GM13976 (cell line): ENCODE data around the gene MAGED4.
"Not testable (repeated sequence)": the region's sequence is repeated elsewhere in the genome, so short reads cannot be mapped to it uniquely, and the experiment has no call there.

Source experiments
- DNase-seq: peaks from one replicate; pipeline ENCODE4 v3.0.0; 2012; ENCODE audit warnings: low spot score
- in situ Hi-C: fragments of 300-500 bp; cut with MboI; formaldehyde crosslinking; loops from one replicate; pipeline ENCODE4 v1.12.0; 2022; ENCODE audit warnings: low sequenced_read_pairs, mixed read lengths, inconsistent platforms; ENCODE audit not compliant: unreplicated experiment
- TF ChIP-seq, protein P1 (sequence below): IDR thresholded peaks from 2 replicates; pipeline ENCODE4 v1.5.1; 2012; ENCODE audit warnings: borderline replicate concordance, mild to moderate bottlenecking; ENCODE audit not compliant: insufficient read depth; ENCODE audit errors: extremely low read depth, missing control alignments, control extremely low read depth

MAGED4 gene

DNA sequence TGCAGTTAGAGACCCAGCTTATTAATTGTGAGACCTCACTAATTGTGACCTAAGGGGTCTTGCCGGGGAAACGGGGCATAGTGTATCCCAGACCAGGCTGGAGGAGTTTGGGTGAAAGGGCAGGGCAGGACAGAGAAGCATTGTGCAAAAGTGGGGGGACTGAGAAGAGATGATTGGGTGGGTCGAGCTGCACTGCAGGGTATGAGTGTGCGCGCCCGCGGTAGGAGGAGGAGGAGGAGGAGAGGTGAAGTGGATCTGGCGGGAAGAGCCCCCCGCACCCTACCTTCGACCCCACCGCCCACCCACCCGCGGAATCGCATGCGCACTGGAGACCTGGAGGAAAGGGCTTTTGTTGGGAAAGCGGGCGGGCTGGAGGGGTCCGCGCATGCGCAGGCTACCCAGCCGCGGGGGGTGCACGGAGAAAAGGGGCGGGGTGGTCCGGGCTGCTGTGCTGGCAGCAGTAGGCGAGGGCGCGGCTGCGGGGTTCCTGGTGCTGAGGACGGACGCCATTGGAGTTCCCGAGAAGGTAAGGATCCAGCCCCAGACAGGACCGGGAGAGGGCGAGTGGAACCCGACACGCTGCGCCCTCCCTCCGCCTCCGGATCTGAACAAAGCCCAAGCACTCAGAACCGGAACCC is at the start of gene MAGED4:
Gene MAGED4, plus strand, starts transcription at position 449 of the 638 bp plus-strand sequence. CDS start 1,035 bp downstream, outside the sequence.
- in situ Hi-C loops, DNase-seq: not testable (repeated sequence)

DNA sequence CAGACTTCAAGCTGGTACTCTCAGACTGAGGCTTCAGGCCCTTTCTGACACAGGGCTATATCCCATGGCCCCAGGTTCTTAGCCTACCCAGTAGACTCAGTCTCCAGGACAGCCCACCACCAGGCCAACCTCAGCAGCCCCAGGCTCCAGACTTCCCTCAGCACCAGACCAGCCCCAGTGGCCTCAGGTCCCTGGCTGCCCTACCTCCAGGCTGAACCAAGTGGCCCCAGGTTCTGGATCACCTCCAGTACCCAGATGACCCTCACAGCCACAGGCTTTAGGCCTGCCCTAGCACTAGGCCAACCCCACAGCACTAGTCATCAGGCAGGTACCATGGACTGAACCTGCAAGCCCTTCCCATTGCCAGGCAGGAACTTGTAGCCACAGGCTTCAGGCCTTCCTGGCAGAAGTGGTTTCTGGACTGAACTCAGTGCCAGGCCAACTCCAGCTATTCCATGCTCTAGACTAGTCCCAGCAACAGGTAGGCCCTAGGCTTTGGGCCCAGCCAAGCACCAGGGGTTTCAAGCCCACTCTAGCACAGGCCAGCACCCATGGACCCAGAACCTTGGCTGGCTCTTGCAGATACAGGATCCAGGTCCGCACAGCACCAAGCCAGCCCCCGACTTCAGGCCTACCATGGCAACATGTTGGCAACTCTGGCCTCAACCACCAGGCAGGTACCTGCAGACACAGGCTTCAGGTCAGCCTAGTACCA is 45.7 kb upstream of the MAGED4 start:
- in situ Hi-C loops = no loop called here
- TF ChIP-seq, protein P1, sequence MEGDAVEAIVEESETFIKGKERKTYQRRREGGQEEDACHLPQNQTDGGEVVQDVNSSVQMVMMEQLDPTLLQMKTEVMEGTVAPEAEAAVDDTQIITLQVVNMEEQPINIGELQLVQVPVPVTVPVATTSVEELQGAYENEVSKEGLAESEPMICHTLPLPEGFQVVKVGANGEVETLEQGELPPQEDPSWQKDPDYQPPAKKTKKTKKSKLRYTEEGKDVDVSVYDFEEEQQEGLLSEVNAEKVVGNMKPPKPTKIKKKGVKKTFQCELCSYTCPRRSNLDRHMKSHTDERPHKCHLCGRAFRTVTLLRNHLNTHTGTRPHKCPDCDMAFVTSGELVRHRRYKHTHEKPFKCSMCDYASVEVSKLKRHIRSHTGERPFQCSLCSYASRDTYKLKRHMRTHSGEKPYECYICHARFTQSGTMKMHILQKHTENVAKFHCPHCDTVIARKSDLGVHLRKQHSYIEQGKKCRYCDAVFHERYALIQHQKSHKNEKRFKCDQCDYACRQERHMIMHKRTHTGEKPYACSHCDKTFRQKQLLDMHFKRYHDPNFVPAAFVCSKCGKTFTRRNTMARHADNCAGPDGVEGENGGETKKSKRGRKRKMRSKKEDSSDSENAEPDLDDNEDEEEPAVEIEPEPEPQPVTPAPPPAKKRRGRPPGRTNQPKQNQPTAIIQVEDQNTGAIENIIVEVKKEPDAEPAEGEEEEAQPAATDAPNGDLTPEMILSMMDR = no peak
- DNase-seq = no peak

DNA sequence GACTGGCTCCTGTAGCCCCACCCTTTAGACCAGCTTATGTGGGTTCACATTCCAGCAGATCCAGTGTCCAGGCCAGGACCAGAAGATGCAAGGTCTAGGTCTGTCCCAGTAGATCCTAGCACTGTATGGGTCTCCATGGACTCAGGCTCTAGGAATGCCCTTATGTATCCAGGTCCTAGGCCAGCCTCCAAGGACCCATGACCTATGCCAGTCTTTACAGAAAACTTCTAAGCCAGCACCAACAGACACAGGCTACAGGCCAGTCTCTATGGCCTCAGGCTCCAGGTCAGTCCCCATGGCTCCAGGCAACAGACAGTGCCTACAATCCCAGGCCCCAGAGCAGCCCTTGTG is 45.2 kb upstream of the MAGED4 start:
- TF ChIP-seq, protein P1 = no peak
- no peak for DNase-seq
- in situ Hi-C loops = no loop called here

GRCh38 chrX:52140020-52140419 is 44.7 kb upstream of the MAGED4 start:
- no peak for DNase-seq
- TF ChIP-seq, protein P1 = no peak
- in situ Hi-C loops = no loop called here

DNA sequence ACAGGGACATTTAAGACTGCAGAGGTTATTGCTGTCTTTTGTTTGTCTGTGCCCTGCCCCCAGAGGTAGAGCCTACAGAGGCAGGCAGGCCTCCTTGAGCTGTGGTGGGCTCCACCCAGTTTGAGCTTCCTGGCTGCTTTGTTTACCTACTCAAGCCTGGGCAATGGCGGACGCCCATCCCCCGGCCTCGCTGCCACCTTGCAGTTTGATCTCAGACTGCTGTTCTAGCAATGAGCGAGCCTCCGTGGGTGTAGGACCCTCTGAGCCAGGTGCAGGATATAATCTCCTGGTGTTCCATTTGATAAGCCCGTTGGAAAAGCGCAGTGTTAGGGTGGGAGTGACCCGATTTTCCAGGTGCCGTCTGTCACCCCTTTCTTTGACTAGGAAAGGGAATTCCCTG is 34.0 kb upstream of the MAGED4 start:
- DNase-seq, in situ Hi-C loops: not testable (repeated sequence)

DNA sequence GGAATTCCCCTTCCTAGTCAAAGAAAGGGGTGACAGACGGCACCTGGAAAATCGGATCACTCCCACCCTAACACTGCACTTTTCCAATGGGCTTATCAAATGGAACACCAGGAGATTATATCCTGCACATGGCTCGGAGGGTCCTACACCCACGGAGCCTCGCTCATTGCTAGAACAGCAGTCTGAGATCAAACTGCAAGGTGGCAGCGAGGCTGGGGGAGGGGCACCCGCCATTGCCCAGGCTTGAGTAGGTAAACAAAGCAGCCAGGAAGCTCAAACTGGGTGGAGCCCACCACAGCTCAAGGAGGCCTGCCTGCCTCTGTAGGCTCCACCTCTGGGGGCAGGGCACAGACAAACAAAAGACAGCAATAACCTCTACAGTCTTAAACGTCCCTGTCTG is 24.5 kb upstream of the MAGED4 start:
- DNase-seq, in situ Hi-C loops: not testable (repeated sequence)

- in situ Hi-C loops = no loop called here
- DNase-seq = no peak
- TF ChIP-seq, protein P1 = no peak
These were observed 17.8 kb upstream of the MAGED4 start for GRCh38 chrX:52166840-52167239.

GRCh38 chrX:52171055-52171454 is 13.6 kb upstream of the MAGED4 start:
- in situ Hi-C loops, DNase-seq: not testable (repeated sequence)

DNA sequence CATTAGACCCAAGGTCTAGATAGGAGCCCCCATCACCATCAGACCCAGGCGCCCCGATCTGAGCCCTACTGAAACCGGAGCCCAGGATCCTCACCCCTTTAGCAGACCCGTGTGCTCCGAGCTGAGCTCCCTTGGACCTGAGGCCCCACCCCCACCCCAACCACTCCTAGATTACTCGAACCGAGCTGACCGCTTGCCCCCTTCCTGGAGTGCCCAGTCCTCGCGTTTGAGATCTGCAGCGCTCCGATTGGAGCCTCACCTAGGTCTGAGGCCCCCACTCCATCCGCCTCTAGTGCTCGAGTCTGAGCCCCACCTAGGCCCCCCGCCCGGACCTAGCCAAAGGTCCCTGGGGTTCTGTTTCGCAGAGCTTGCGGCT is 378 bp downstream of the MAGED4 start:
- in situ Hi-C loops, DNase-seq: not testable (repeated sequence)

DNA sequence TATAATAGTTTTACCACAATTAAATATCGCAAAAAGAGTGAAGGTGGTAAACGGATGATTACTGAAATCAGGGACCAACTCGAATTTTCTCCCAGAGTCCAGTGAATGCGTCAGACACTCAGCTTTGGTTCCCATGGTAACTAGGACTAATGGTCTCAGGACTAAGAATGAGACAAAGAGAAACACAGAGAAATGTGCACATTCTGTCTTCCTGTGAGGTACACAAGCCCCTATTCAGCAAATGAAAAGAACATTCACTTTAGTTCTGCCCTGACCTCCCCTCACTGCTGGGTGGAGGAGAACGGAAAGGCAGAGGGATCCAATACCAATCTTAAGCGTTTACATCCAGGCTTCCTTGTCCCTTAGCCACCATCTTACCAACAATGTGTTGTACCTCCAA is 26.7 kb downstream of the MAGED4 start:
- in situ Hi-C loops, DNase-seq: not testable (repeated sequence)
